GM19035 (cell line): Measurements from ENCODE around the gene MYOZ3.

Experiments used
- ATAC-seq: cut with Tn5 transposase; IDR thresholded peaks from one replicate; pipeline ENCODE4 v1.9.1; 2021; ENCODE audit not compliant: unreplicated experiment

Gene MYOZ3

GRCh38 chr5:150661086-150661485 is at the start of gene MYOZ3:
Gene MYOZ3, plus strand, starts transcription at chr5:150661251. Its CDS starts 1,691 bp downstream, at chr5:150662942.
- ATAC-seq: no peak

GRCh38 chr5:150612405-150612804 is 48.6 kb upstream of the MYOZ3 start:
- ATAC-seq: no peak

- no peak for ATAC-seq
Observed at GRCh38 chr5:150612905-150613670, 48.0 kb upstream of the MYOZ3 start.

- no peak for ATAC-seq
Observed at GRCh38 chr5:150613991-150614660, 46.9 kb upstream of the MYOZ3 start.

GRCh38 chr5:150614661-150615060 is 46.4 kb upstream of the MYOZ3 start:
- ATAC-seq: no peak

- no peak for ATAC-seq
Observed at GRCh38 chr5:150615141-150615699, 45.8 kb upstream of the MYOZ3 start.

- no peak for ATAC-seq
Observed at GRCh38 chr5:150616024-150616470, 45.0 kb upstream of the MYOZ3 start.

GRCh38 chr5:150616506-150616905 is 44.5 kb upstream of the MYOZ3 start:
- no peak for ATAC-seq

- no peak for ATAC-seq
Observed at GRCh38 chr5:150618163-150618562, 42.9 kb upstream of the MYOZ3 start.

- no peak for ATAC-seq
Observed at GRCh38 chr5:150618588-150619281, 42.3 kb upstream of the MYOZ3 start.

GRCh38 chr5:150619359-150620230 is 41.5 kb upstream of the MYOZ3 start:
- no peak for ATAC-seq

- no peak for ATAC-seq
Observed at GRCh38 chr5:150621301-150621700, 39.8 kb upstream of the MYOZ3 start.

- no peak for ATAC-seq
Observed at GRCh38 chr5:150622157-150622556, 38.9 kb upstream of the MYOZ3 start.

GRCh38 chr5:150623152-150623877 is 37.7 kb upstream of the MYOZ3 start:
- ATAC-seq: no peak

GRCh38 chr5:150623878-150624216 is 37.2 kb upstream of the MYOZ3 start:
- ATAC-seq: no peak

- ATAC-seq: peak; percentile 32
Observed at GRCh38 chr5:150624334-150625163, 36.5 kb upstream of the MYOZ3 start.

GRCh38 chr5:150625164-150625535 is 35.9 kb upstream of the MYOZ3 start:
- no peak for ATAC-seq

GRCh38 chr5:150625831-150626746 is 35.0 kb upstream of the MYOZ3 start:
- peak; percentile 53 for ATAC-seq
